GM11168 (cell line): ENCODE data around the gene ZNF644.
"Not testable (repeated sequence)": the region's sequence is repeated elsewhere in the genome, so short reads cannot be mapped to it uniquely, and the experiment has no call there.

Experiments used
- in situ Hi-C: fragments of 300-500 bp; cut with MboI; formaldehyde crosslinking; loops from one replicate; pipeline ENCODE4 v1.12.0; 2022; ENCODE audit warnings: low sequenced_read_pairs; ENCODE audit not compliant: unreplicated experiment

Gene ZNF644

GRCh38 chr1:90940746-90941145 is 81.1 kb downstream of the ZNF644 start:
- in situ Hi-C loops, result no loop called here

DNA sequence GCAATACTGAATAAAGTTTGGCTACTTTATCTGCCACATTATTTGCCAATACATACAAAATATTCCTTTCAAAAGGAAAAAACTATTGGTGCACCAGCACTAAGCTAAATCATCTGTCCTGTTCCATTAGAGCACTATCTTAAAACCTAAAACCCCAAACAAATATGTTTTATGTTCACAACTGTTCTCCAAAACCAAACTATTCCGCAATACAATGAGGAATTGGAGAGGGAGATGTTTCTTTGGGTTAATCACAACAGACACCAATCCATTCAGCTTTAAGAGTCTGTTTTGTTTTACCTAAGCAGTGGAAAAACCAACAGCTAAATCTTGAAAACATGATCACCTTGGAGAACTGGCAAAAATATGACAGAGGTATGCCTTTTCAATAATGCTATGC is 85.1 kb downstream of the ZNF644 start:
- in situ Hi-C loops, result no loop called here

DNA sequence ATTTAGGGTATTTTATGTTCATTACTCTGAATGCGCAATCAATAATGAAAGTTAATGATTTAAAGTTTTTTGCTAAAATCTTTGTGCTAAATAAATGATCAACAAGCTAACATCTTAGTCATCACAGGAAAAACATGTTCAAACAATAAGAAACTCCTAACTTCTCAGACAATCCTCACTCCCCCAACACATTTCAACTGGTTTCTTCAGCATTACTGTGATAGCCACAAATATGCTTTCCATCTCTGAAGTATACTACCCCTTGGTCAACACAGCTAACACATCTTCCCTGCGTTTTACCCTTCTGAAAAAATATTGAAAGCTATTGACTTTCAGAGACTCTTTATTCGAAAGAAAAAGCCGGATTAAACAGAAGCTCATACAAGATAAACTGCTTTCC is 85.8 kb downstream of the ZNF644 start:
- in situ Hi-C loops, result no loop called here

DNA sequence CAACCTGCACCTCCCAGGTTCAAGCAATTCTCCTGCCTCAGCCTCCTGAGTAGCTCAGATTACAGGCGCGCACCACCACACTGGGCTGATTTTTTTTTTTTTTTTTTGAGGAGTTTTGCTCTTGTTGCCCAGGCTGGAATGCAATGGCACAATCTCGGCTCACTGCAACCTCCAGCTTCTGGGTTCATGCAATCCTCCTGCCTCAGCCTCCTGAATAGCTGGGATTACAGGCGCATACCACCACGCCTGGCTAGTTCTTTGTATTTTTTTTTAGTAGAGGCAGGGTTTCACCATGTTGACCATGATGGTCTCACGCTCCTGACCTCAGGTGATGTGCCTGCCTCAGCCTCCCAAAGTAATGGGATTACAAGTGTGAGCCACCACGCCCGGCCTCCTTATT is 93.6 kb downstream of the ZNF644 start:
- in situ Hi-C loops, result not testable (repeated sequence)

- in situ Hi-C loops, result not testable (repeated sequence)
These were observed 94.2 kb downstream of the ZNF644 start for GRCh38 chr1:90927674-90928073.

GRCh38 chr1:90926971-90927370 is 94.9 kb downstream of the ZNF644 start:
- in situ Hi-C loops, result no loop called here

DNA sequence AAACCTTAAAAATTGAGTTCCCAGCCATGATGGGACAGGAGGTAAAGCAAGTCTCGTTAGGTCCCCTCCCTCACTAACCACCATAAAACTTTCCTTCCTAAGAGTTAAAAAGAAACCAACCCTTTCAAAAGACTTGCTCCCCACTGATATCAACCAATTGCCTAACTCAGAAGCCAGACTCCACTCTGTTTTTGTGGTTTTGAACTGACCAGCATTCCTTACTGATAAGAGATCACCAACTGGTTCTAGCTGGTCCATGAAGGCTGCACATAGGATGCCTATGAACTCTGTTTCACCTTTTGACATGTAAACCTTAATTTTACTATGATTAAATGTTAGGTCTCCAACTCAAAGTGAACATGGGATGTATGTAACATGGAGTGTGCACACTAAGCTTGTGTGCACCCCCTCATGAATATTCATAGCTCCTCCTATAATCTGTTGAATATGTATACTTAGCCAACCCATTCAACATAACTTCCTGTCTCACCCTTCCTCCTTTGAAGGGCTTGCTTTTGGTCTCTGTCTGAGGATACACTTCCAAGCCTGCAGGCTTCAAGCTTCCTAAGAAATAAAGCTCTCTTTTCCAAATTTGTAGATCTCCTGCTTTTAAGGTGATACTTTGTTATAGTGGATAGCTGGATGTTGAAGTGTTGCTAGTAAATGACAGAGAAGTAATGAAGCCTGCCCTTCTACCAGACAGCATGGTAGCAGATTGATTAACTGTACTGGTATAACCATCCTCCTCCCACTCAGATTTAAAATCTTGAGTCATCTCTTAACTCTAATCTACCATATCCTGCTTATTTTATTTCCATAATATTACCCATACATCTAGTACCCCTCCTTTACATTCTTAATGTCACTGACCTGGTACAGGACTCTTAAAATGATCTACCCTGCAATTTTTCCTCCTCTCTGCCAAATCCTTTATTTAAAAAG is 95.6 kb downstream of the ZNF644 start:
- in situ Hi-C loops, result no loop called here

DNA sequence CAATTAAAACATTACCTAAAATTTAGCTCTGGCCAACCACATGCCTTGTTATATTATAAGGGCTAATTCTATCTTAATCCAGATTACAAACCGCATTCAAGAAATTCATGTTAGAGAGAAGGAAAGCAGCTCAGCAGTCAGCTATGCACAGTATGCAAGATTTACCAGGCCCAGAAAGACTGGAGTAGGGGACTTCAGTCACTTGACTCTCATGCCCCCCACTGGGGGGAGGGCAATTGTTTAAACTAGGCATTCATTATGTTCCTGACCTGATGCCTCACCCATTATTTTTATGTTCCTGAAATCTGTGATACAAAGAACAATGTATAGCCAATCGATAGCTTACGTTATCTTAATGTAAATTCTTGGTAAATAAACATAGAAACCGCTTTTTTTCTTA is 96.9 kb downstream of the ZNF644 start:
- in situ Hi-C loops, result no loop called here

- in situ Hi-C loops, result no loop called here
These were observed 98.8 kb downstream of the ZNF644 start for GRCh38 chr1:90922996-90923395.

GRCh38 chr1:90922202-90922601 is 99.6 kb downstream of the ZNF644 start:
- in situ Hi-C loops, result no loop called here

DNA sequence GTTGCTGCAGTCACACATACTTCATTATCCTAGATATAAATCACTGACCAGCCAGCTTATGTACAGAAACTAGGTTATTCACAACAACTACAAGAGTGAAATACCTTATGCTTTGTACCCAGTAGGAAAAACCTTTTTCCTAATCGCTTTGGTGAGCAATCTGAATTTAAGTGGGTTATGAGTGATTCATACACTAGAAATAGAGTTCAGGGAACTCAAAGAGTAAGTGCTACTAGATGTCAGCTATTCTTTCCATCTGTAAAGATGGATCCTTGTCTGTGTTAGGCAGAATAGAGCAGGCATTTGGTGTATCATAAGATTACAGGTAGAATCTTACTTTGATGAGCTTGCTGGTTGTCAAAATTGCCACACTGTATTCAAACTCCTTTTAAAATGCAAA is 101.9 kb downstream of the ZNF644 start:
- in situ Hi-C loops, result no loop called here

DNA sequence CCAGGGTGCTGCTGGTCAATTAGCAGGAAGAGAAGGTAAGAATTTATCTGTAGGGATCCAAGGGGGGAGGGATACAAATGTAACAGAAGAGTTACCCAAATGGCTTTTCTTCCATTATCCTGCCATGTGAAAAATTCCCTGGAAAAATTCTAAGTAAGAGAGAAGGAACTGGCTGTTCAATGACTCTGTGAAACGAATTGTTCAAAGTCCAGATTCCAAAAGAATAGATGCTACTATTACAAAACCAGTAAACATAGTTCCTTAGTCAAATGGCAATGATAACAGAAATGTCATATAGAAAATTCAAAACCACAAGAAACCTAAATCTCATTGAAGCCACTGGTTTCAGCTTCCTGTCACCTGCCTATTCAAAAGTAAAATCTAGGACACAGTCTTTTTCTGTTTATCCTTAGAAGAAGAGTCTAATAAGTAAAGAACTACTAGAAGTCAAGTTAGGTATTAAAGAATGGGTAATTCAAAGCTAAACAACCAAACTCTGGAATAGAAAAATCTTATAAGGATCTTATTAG is 102.6 kb downstream of the ZNF644 start:
- in situ Hi-C loops, result no loop called here

DNA sequence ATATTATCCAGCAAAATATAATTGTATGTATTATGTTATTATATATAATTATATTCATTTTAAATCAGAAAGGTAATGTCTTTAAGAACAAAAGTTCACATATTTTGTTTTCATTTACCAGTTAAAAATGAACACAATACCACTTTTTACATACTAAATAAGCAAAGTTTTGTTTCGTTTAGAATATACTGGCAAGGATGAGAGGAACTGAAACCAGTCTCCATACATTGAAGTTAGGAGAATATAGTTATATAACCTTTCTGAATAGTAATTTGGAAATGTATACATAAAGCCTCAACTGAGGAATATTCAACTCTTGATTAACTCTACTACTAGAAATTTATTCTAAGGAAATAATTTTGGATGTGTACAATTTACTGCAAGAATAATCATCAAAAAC is 110.5 kb downstream of the ZNF644 start:
- in situ Hi-C loops, result no loop called here

GRCh38 chr1:90902672-90903071 is 119.2 kb downstream of the ZNF644 start:
- in situ Hi-C loops, result no loop called here

- in situ Hi-C loops, result no loop called here
These were observed 122.6 kb downstream of the ZNF644 start for GRCh38 chr1:90899263-90899662.

DNA sequence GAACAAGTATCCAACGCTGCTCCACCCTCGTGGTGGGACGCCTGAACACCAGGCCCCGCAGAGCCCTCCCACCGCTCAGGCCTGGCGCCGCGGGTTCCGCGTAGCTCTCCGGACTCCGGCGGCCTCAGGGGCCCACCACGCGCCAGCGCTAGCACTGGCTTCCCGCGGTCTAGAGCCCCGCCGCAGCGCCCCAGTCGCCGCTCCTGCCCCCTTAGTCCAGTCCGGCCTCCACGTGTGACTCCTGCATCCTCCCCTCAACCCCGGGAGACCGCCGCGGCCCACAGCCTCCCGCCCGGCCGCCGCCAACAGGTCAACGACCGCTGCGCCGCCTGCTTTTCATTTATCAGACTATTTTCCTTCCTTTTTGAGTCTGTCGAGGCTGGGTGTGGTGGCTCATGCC is 128.2 kb downstream of the ZNF644 start:
- in situ Hi-C loops, result not testable (repeated sequence)

DNA sequence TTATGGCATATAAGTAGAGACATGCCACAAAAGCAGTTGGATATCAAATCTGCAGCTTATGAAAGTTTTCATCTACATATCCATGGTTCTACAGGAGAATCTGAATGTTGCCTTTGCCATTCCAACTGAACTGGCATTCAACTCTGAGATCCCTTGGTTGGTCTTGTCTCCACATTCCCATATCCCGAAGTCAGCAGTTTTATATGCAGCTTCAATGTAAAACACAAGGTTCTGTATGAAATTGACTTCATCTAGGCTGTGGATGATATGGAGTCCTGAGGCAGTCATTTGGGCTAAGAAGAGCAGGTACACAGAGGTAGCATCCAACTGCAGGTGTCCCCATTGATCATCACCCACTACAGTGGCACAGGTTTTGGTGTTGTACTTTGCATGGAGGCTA is 129.0 kb downstream of the ZNF644 start:
- in situ Hi-C loops, result not testable (repeated sequence)

DNA sequence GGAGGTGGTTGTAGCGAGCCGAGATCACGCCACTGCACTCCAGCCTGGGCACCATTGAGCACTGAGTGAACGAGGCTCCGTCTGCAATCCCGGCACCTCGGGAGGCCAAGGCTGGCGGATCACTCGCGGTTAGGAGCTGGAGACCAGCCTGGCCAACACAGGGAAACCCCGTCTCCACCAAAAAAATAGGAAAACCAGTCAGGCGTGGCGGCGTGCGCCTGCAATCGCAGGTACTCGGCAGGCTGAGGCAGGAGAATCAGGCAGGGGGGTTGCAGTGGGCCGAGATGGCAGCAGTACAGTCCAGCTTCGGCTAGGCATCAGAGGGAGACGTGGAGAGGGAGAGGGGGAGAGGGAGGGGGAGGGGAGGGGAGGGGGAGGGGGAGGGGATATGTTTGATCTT is 129.6 kb downstream of the ZNF644 start:
- in situ Hi-C loops, result not testable (repeated sequence)

- in situ Hi-C loops, result not testable (repeated sequence)
These were observed 130.1 kb downstream of the ZNF644 start for GRCh38 chr1:90891756-90892155.

DNA sequence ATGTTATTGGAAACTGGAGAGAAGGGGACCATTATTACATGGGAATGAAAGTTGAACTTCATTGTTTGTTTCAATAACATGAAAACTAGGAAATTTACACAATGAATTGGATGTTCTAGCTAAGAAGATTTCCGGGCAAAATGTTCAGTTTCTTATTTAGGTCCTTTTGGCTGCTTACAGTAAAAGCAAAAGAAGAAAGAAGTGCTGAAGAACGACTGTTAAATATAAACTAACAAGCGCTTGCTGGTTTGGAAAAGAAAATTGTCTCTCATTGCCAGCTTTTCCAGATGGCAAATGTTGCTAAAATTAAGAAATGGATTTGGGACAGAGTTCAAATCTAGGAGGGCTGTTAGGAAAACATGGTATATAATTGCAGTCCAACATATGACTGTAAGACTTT is 139.6 kb downstream of the ZNF644 start:
- in situ Hi-C loops, result no loop called here

DNA sequence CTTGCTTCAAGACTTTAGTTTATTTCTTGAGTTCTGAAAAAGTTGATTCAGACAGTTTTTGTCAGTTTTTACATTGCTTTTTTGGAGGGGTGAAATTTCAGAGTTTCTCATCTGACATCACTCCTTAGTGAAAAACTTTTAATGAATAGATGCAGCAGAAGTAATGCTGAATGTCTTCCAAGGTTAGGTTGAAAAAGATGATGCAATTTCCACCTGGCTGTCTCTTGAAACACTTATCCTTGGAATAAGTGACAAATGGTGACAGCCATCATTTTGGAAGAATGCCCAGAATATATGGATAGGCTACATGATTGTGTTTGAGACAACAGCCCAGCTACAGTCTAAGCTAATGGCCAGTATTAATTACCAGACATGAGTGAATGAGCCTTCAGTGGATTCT is 140.8 kb downstream of the ZNF644 start:
- in situ Hi-C loops, result no loop called here

- in situ Hi-C loops, result no loop called here
These were observed 142.6 kb downstream of the ZNF644 start for GRCh38 chr1:90879281-90879680.
